ENCODE measurements around the gene POC1A. TPM values are rescaled to one million over a fixed set of nuclear protein-coding genes. Genes with fewer than 3 reads are reported as not detected.
"Not testable (repeated sequence)": the region's sequence is repeated elsewhere in the genome, so short reads cannot be mapped to it uniquely, and the experiment has no call there.

The POC1A gene
- total RNA-seq, 1 experiment from 2014 or later = 19.8 TPM

DNA sequence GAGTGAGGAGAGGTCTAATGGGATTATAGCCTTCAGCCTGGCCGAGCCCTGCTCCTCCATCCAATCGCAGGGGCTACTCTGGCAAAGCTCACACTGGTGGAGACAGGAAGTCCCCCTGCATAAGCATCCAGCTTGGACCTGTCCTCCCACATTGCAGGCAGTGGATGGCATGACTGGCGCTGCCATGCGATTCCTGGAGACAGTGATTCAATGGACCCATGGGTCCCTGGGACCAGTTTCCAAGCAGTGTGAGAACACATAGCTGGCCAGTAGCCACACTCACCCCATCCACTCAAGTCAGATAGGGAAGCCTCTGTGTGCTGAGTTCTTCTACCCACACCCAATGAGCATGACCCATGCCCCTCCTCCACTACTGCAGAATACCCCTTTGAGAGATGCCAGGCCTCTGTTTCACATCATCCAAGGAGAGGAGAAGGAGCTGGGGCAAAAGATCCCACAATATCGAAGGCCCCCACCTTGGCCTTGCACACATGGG is 18.1 kb upstream of the POC1A start:
- DNase-seq = no peak
- H3K27me3 ChIP-seq = no peaks in the 10 kb centered on the region
- H3K4me3 ChIP-seq = no peak overlapping the region

DNA sequence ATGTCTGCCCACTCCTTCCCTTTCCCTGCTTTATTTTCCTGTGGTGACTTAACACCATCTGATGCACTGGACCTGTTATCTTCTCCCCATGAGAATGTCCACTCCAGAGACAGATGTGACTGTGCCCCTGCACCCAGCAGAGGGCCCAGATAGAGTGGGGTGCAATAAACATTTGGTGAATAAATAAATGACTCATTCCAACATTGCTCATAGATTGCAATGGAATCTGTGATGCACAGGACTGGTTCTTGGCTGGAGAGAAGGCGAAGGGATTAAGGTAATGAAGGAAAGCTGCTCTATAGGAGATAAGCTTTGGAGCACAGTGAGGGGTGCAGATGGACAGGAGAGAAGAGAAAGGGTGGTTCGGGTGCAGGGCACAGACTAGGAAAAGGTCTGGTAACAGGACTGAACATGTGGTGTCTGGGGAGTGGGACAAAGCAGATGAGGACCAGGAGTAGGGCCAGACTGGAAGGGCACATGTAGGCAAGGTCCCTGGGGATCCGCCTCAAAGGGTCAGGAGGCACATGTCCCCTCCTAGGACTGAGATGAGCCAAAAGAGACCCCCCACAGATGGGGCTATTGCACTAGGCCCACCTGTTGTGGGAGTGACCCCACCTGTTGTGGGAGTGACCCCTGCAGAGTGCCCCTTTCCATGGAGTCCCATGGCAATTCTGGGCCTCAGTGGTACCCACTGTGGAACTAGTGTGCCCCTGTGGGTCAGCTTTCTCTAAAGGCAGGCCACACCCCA is 17.5 kb upstream of the POC1A start:
- Histone ChIP-seq H3K27me3 (no peaks in the 10 kb centered on the region), H3K36me3 (no peaks in the 10 kb centered on the region), H3K4me3 (no peak overlapping the region), H3K9me3 (no peaks in the 10 kb centered on the region)
- DNase-seq = peak; percentile 46

More for the DNA sequence above, 18.1 kb upstream of the POC1A start:
- Histone ChIP-seq H3K36me3 (no peaks in the 10 kb centered on the region), H3K9me3 (no peaks in the 10 kb centered on the region)

- H3K27me3 ChIP-seq, DNase-seq, H3K4me3 ChIP-seq, H3K9me3 ChIP-seq, H3K36me3 ChIP-seq: not testable (repeated sequence)
Measured at GRCh38 chr3:52170217-52170616, 16.0 kb upstream of the POC1A start.

GRCh38 chr3:52167240-52167639 is 13.0 kb upstream of the POC1A start:
- DNase-seq = no peak
- H3K36me3 ChIP-seq = no peaks in the 10 kb centered on the region
- no peaks in the 10 kb centered on the region for H3K9me3 ChIP-seq
- H3K4me3 ChIP-seq = no peak overlapping the region
- H3K27me3 ChIP-seq = no peaks in the 10 kb centered on the region

GRCh38 chr3:52162250-52162872 is 8.1 kb upstream of the POC1A start:
- Histone ChIP-seq H3K9me3 (no peaks in the 10 kb centered on the region), H3K4me3 (no peak overlapping the region), H3K36me3 (no peaks in the 10 kb centered on the region), H3K27me3 (no peaks in the 10 kb centered on the region)
- DNase-seq = no peak

- H3K27me3 ChIP-seq = no peaks in the 10 kb centered on the region
Measured at GRCh38 chr3:52159503-52159902, 5.3 kb upstream of the POC1A start.

DNA sequence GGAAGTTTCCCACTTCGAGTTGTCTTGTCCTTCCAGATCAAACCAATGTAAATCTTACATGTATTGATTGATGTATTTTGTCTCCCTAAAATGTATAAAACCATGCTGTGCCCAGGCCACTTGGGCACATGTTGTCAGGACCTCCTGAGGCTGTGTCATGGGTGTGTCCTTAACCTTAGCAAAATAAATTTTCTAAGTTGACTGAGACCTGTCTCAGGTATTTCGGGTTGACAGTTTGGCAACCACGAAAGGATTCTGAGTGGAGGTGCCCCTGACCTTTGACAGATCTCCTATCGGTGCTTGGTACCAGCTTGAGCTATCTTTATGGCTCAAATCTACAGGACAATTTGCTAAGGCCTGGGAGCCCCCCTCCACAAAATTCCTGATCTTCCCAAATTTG is 1.7 kb upstream of the POC1A start:
- no peak for DNase-seq
- H3K4me3 ChIP-seq = no peak overlapping the region
- no peaks in the 10 kb centered on the region for H3K9me3 ChIP-seq
- no peaks in the 10 kb centered on the region for H3K27me3 ChIP-seq
- H3K36me3 ChIP-seq = no peaks in the 10 kb centered on the region

More at GRCh38 chr3:52159503-52159902, 5.3 kb upstream of the POC1A start:
- no peaks in the 10 kb centered on the region for H3K36me3 ChIP-seq
- H3K9me3 ChIP-seq = no peaks in the 10 kb centered on the region
- no peak overlapping the region for H3K4me3 ChIP-seq
- DNase-seq = no peak

DNA sequence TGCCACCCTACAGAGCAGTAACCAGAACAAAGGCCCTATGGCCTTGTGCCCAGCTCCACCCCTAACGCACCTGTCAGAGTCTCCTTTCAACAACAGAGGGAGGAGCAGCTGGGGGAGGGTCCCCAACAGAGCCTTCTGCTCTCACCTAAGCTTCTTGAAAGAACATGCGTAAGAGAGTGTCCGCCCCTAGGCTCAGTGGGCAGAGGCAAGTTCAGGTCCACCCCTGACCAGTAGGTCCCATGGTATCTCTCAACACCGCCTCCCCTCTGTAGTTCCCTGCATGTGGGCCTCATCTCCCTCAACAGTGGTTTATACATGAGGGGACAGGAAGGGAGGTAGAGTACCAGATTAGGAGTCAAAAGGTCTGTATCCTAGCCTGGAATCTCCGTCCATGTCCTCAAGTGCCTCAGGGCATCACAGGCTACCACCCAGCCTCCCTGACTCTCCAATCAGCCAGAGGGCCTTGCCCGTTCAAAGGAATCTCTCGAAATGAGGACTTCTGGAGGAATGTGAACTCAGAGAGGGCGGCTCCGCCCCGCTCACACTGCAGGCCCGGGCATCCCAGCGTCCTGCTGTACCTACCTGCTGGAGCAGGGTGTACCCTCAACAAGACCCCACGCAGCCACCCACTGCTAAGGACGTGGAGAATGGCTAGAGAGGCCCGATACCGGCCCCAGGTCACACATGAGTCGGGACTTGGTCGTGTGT is 680 bp downstream of the POC1A start:
- peak; percentile 17 for DNase-seq
- Histone ChIP-seq H3K36me3 (no peaks in the 10 kb centered on the region; the same call in 1 of the 2 replicates), H3K27me3 (no peaks in the 10 kb centered on the region), H3K9me3 (no peaks in the 10 kb centered on the region), H3K4me3 (peak overlapping the region; percentile 77)

- not testable (repeated sequence) for DNase-seq, H3K4me3 ChIP-seq, H3K9me3 ChIP-seq, H3K36me3 ChIP-seq, H3K27me3 ChIP-seq
Measured at GRCh38 chr3:52151991-52152390, 2.2 kb downstream of the POC1A start.

DNA sequence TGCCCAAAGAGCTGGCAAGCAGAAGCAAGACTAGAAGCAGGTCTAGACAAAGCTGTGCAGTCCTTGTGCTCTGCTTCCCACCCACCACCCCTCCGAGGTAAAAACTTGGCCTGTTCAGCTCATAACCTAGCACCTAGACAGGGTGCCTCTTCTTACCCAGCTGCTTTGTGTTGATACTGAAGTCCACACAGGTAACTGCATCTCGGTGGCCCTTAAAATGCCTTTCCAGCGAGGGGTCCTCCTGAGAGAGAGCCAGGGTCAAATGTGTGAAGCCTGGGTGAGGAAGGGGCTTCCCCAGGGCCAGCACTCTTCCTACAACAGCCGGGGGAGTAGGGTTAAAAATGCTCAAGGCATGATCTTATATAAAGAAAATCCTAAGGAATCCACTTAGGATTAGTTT is 3.4 kb downstream of the POC1A start:
- H3K36me3 ChIP-seq = no peaks in the 10 kb centered on the region; the same call in 1 of the 2 replicates
- no peaks in the 10 kb centered on the region for H3K9me3 ChIP-seq
- no peak overlapping the region for H3K4me3 ChIP-seq
- DNase-seq = no peak
- no peaks in the 10 kb centered on the region for H3K27me3 ChIP-seq

- H3K36me3 ChIP-seq = no peaks in the 10 kb centered on the region; the same call in 1 of the 2 replicates
- no peak for DNase-seq
- H3K4me3 ChIP-seq = no peak overlapping the region
- no peaks in the 10 kb centered on the region for H3K9me3 ChIP-seq
- no peaks in the 10 kb centered on the region for H3K27me3 ChIP-seq
Measured at GRCh38 chr3:52150357-52150756, 3.9 kb downstream of the POC1A start.

GRCh38 chr3:52149726-52150125 is 4.5 kb downstream of the POC1A start:
- H3K36me3 ChIP-seq = no peaks in the 10 kb centered on the region; the same call in 1 of the 2 replicates
- no peak for DNase-seq

GRCh38 chr3:52149021-52149420 is 5.2 kb downstream of the POC1A start:
- no peaks in the 10 kb centered on the region; the same call in 1 of the 2 replicates for H3K36me3 ChIP-seq

More at GRCh38 chr3:52149726-52150125, 4.5 kb downstream of the POC1A start:
- Histone ChIP-seq H3K9me3 (no peaks in the 10 kb centered on the region), H3K27me3 (no peaks in the 10 kb centered on the region), H3K4me3 (no peak overlapping the region)

GRCh38 chr3:52147804-52148203 is 6.4 kb downstream of the POC1A start:
- H3K36me3 ChIP-seq = no peaks in the 10 kb centered on the region; the same call in 1 of the 2 replicates
- H3K4me3 ChIP-seq = no peak overlapping the region
- H3K9me3 ChIP-seq = no peaks in the 10 kb centered on the region
- DNase-seq = no peak
- H3K27me3 ChIP-seq = no peaks in the 10 kb centered on the region

More at GRCh38 chr3:52149021-52149420, 5.2 kb downstream of the POC1A start:
- no peak for DNase-seq
- Histone ChIP-seq H3K4me3 (no peak overlapping the region), H3K9me3 (no peaks in the 10 kb centered on the region), H3K27me3 (no peaks in the 10 kb centered on the region)

- H3K9me3 ChIP-seq = no peaks in the 10 kb centered on the region
- no peak overlapping the region for H3K4me3 ChIP-seq
- no peaks in the 10 kb centered on the region; the same call in 1 of the 2 replicates for H3K36me3 ChIP-seq
- DNase-seq = no peak
- no peaks in the 10 kb centered on the region for H3K27me3 ChIP-seq
Measured at GRCh38 chr3:52146811-52147210, 7.4 kb downstream of the POC1A start.

DNA sequence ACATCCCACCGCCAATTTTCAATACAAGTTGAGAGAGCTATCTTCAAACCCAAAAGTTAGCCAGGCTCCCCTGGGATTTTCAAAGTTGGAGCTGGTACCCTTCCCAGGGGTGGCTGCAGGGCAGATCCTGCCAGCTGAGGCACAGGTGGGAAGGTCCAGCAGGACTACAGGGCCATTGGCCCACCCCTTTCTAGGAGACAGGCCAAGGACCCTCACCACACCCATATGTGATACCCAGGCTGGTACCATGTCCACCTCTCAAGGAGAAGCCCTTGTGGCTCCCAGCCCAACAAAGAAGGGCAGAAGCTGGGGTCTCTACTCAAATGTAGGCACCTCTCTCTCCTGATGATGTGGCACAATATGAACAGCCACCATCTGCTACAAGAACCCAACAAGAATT is 8.0 kb downstream of the POC1A start:
- H3K27me3 ChIP-seq = no peaks in the 10 kb centered on the region
- no peak for DNase-seq
- H3K36me3 ChIP-seq = no peaks in the 10 kb centered on the region; the same call in 1 of the 2 replicates
- H3K4me3 ChIP-seq = no peak overlapping the region
- H3K9me3 ChIP-seq = no peaks in the 10 kb centered on the region

DNA sequence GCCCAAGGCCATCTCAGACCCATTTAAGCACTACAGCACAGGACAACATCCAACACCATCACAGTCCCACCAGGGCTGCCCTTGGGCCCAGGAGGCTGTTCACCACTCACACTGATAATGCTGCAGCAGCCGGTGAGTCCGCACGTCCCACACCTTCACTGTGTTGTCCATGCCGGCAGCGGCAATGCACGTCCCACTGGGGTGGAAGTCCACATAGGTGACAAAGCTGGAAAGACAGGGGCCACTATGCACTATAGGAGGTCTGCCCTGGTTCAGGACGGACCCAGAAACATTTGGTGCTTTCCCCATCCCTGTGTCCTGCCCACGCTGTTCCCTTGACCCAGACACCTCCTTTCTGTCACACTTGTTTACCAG is 8.5 kb downstream of the POC1A start:
- no peak for DNase-seq
- Histone ChIP-seq H3K4me3 (no peak overlapping the region), H3K9me3 (no peaks in the 10 kb centered on the region), H3K27me3 (no peaks in the 10 kb centered on the region), H3K36me3 (no peaks in the 10 kb centered on the region; the same call in 1 of the 2 replicates)

All from MG63 (cell line).